KBM-7 (cell line): ENCODE data around the gene METTL2B.
"Not testable (repeated sequence)": the region's sequence is repeated elsewhere in the genome, so short reads cannot be mapped to it uniquely, and the experiment has no call there.

Experiments used
- DNase-seq: peaks from one replicate; pipeline ENCODE4 v3.0.0-alpha.2; 2015
- in situ Hi-C: fragments of 300-500 bp; cut with MboI; formaldehyde crosslinking; loops from 2 replicates; pipeline ENCODE4 v1.14.3; 2020; ENCODE audit warnings: low sequenced_read_pairs, low pct_unique_long_range_greater_than_20kb, mixed read lengths

METTL2B gene

DNA sequence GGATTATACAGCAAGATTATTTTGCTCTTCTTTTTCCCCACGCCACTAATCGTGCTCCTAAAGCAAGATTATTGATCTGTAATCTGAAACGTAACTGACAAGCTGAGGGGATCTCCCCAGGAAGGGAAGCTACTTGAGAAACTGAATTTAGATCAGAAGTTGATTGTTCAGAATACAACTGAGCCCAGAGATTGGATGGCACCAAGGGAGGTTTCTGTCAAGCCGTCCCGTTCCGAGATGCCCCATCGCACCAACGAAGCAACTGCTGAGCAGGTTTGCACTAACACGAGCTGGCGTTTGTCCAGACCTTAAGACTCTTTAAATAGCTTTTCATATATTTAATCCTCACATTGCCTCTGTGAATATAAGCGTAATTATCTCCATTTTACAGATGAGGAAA is 35.1 kb downstream of the METTL2B start:
- DNase-seq, in situ Hi-C loops: not testable (repeated sequence)

DNA sequence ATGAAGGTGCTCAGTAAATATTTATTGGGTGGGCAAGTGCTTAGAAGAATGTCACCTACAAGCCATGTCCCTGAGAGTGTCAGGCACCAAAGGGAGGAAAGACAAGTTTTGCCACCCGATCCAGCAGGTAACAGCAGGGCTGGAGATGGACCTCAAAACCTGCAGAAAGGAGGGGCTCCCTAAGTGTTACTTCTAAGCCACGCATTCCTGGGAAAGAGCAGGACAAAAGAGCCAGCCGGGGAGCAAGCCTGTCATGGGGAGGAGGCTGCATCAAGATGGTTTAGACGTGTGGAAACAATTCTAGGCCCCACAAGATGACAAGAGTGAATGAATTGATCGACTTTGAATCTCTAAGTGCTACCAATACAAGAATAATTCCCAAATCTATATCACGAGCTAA is 38.7 kb downstream of the METTL2B start:
- DNase-seq, in situ Hi-C loops: not testable (repeated sequence)

DNA sequence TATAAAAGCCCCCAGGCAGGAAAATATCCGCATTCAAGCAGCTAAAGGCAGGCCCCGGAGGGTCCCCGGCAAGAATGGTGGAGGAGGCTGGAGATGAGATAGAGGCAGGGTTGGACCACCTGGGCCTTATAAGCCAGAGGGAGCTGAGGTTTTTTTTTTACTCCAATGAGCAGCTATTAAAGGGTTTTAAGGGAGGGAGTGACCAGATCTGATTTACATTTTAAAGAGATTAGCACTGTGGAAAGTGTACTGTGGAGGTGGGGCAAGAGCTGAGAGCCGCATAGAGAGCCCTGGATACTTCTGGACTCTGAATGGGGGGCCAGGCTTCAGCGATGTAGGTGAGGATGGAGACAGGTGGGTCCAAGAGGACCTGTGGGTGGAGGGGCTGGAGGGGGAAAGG is 40.5 kb downstream of the METTL2B start:
- DNase-seq, in situ Hi-C loops: not testable (repeated sequence)

DNA sequence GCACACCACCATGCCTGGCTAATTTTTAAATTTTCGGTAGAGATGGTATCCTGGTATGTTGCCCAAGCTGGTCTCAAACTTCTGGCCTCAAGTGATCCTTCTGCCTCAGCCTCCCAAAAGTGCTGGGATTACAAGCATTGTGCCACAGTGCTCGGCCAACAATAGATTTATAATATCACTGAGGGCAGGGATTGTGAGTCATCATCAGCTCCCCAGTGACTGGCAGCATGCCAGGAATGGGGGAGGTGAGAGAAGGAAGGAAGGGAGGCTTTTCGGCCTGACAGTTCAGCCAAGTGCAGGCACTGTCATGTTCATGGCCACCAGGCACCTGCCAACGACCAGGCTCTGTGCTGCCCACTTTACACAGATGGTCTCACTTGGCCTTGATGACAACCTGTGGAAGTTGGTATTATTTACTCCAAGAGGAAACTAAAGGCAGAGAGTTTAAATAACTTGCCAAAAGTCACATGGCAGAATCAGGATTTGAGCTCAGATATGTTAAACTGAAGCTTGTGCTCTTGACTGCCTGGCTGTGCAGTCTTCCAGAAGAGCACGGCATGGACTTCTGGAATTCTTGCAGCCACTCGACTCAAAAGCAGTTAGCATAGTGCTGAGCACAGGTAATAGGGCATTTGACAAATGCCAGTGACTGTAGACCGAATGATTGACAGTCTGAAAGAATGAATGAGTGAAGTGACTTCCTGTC is 46.8 kb downstream of the METTL2B start:
- in situ Hi-C loops = not testable (repeated sequence)
- peak; percentile 88 for DNase-seq

DNA sequence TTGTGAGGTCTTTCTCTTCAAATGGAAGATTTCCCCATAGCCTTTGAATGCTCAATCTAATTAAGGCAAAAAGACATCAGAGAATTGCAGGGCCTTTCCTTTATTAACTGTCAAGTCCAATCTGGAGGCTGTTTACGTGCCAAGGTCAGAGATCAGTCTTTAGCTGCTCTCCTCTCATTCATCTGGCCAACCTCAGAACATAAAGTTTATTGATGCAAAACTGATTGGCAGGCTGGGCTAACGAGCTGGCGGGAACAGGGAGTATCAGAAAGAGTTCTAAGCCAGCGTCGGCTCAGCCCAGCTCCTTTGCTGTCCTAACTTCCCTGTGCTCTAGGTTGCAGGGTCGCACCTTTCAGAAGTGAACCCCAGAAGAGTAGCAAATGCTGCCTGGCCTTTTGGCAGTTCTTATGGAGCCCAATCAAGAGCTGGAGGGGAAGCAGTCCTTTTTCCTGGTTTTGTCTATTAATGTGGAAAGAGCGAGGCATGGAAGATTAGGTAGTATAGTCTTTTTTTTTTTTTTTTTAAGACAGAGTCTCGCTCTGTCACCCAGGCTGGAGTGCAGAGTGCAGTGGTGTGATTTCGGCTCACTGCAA is 47.5 kb downstream of the METTL2B start:
- in situ Hi-C loops = not testable (repeated sequence)
- peak; percentile 24 for DNase-seq

DNA sequence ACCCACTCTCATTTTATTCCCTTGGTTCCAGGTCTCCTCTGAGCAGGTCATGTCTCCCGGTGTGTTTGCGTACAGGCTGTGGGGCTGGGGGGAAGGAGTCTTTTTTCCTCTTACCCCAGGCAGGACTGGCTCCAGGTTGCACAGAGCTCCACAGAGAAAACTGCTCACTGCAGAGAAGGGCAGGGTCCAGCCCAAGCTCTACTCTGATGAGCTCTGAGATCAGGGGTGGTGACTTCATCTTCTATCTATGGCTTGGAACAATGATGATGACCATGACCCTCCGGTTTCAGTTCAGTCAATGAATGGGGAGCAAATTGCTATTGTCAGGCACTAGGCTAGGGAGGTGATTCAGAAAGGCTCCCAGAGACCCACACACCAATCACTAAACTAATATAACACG is 49.0 kb downstream of the METTL2B start:
- DNase-seq, in situ Hi-C loops: not testable (repeated sequence)

DNA sequence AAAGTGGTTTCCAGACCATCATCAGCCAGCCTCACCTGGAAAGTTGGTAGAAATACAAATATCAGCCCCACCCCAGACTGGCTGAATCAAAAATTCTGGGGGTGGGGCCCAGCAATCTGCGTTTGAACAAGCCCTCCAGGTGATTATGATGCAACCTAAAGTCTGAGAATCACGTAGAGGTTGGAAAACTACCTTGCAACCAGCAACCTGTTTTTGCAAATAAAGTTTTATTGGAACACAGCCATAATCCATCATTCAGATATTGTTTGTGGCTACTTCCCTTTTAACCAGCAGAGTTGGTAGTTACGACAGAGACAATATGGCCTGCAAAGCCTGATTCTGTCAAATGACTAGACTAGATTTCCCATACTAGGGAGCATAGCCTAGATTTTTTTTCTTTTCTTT is 49.5 kb downstream of the METTL2B start:
- in situ Hi-C loops = not testable (repeated sequence)
- peak; percentile 31 for DNase-seq

DNA sequence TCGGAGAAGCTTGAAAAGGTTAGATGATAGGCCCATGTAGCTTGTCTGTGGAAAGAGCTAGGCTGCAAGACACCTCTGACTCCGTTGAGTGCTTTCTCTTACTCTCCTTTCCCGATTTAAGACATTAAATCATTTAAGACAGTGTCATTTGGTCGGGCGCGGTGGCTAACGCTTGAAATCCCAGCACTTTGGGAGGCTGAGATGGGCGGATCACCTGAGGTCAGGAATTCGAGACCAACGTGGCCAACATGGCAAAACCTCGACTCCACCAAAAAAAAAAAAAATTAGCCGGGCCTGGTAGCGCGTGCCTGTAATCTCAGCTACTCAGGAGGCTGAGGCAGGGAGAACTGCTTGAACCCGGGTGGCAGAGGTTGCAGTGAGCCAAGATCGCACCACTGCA is 52.6 kb downstream of the METTL2B start:
- DNase-seq, in situ Hi-C loops: not testable (repeated sequence)

DNA sequence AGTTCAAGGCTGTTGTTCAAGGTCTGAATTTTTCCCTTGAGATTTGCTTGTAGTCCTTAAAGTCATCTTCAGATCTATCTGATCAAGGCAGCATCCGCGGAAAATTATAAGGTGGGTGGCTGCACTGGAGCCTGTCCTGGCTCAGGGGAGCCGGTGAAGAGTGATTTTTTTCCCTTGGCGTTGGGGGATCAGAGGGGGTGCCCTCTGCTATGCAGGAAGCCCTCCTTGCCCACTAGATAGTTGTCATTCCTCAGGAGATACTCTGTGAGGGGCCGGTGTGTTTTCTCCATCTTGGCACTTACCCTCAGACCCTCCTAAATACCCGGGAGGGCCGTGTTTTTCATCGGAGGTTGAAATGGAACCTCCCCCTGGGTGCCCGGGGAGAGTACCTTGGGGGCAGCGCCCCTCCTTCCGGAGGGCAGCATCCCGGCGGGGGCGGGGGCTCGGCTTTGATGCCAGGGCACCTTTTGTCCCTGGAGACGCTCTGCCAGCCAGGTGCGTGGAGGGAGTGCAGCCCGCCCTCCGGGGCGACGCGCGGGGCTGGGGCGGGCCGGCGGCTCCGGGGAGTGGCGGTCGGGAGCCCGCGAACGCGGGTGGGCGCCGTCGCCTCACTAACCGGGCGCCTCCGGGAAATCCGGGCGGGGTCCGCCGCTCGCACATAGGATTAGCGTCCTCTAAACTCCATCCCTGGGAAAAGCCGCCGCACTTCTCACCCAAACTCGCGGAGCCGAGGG is 53.7 kb downstream of the METTL2B start:
- DNase-seq = peak; percentile 15
- in situ Hi-C loops = not testable (repeated sequence)

DNA sequence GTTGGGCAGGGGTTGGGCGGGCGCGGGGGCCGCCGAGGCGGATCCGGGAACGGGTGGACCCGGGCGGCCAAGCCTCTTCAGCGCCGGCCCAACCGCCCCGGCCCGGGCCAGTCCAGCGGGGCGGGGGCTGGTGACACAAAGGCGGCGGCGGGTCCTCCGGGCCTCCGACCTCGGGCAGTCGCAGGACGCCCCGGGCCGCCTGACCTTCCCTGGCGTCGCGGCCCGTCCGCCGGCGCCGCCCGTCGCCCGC is 54.2 kb downstream of the METTL2B start:
- DNase-seq = no peak
- in situ Hi-C loops = no loop called here

DNA sequence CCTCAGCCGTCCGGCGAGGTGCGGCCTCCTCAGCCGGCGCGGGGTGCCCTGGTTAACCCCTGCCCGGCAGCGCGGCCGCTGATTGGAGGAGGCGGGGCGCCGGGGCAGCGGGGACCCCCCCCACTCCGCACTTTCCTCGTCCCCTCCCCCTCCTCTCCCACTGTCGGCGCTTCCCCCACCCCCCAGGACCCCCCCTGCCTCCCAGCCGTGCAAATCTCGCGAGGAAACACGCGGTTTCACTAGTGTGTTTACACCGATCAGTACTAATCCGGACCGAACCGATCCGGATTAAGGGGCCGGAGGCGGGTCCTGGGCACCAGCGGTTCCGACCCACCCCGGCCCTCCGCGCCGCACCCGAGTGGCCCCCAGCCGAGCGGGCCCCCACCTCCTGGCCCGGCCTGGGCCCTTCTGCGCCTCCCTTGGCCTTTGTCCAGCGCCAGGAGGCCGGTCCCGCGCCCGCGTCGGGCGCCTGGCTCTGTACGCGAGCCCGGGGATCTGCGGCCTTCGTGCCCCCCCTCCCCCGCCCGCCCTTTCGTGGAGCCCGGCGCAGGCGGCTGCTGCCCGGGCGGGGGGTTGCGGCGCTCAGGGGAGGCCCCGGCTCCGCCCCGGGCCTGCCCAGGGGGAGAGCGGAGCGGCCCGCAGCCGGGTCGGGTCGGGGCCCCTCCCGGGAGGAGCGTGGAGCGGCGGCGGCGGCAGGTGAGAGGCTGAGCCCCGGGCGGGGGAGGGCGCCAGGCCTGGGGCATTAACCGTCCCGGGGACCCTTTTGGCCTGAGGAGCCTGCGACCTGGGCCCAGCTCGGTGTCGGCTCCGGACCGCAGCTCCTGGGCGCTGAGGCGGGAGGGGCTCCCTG is 54.8 kb downstream of the METTL2B start:
- in situ Hi-C loops = not testable (repeated sequence)
- peak; percentile 69 for DNase-seq

DNA sequence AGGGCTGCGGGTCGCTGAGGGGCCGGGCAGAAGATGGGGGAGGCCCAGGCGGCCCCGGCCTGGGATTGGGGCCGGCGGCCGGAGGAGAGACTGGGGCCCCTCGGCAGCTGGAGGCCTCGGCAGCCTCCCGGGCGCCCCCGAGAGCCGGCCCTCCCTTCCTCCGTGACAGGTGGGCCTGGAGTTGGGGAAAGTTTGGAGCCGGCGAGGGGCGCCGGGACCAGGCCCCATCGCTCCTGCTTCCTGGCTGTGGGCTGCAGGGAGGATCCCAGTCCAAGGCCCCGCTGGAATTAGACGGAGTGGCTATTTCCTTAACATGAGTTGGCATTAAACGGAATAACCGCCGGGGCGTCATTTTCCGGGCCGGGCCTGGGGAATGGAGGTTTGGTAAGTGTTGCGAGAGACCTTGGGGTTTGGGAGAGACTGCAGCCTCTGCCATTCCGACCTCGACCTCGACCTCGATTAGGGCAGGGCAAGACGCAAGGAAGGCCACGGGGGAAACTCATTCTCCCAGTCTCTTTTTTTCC is 55.5 kb downstream of the METTL2B start:
- in situ Hi-C loops = not testable (repeated sequence)
- DNase-seq = peak; percentile 59

DNA sequence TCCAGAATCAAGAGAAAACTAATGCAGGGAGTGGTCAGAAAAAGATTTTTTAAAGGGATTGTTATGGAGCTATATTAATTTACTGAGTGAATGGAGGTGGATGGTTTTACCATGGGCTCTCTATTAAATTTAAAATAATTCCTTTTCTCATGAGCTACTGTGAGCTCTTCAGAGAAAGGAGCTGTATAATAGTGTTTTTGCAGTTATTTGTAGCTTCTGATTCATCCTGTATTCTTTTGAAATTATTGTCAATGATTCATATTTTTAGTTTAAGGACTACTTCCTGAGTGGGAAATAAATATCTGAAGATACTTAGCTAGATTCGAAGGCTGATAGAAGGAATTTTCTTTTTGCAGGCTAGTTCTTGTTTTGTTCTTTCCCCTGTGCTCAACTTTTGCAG is 56.4 kb downstream of the METTL2B start:
- in situ Hi-C loops, DNase-seq: not testable (repeated sequence)

DNA sequence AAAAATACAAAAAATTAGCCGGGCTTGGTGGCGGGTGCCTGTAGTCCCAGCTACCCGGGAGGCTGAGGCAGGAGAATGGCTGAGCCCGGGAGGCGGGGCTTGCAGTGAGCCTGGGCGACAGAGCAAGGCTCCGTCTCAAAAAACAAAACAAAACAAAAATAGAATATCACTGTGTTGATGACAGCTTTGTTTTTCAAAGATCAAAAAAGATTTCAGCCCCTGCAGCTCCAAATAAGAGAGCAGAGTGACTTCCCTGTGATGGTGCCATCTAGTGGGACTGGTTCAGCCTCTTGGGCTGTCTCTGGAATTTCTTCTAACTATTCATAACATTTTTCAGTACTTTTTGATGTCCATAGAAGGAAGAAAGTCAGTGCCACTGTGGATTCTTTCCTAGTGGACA is 60.9 kb downstream of the METTL2B start:
- in situ Hi-C loops = not testable (repeated sequence)
- DNase-seq = peak; percentile 35

DNA sequence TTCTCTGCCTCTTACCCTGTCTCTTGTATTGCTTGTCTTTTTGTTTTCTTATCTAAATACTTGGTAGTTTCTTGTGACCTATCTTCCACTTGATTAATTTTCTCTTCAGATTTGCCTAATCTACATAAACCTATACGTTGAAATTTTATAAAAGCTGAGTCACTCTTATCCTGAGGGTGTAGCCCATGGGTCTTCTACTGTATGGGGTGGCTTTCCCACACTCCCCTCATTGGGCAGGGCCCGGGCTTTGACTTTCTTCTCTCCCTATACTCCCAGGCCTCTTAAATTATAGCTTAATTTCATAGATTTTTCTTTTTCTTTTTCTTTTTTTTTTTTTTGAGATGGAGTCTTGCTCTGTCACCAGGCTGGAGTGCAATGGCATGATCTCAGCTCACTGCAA is 66.0 kb downstream of the METTL2B start:
- DNase-seq, in situ Hi-C loops: not testable (repeated sequence)

DNA sequence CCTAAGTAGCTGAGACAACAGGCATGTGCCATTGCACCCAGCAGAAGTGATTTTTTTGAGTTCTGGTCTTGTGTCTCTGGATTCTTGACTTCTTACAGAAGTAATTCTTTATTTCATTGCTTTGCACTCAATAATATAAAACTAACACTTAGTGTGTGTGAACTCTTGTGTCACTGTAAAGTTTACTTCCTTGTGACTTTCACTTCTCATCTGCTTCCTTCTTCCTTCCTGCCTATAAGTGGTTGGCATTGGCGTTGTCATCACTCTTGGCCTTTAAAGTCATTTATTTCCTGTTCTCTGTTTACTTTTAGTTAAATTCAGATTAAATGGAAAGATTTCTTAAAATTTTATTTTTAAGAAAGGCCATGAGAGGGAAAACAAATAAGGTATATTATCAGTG is 66.8 kb downstream of the METTL2B start:
- DNase-seq, in situ Hi-C loops: not testable (repeated sequence)

DNA sequence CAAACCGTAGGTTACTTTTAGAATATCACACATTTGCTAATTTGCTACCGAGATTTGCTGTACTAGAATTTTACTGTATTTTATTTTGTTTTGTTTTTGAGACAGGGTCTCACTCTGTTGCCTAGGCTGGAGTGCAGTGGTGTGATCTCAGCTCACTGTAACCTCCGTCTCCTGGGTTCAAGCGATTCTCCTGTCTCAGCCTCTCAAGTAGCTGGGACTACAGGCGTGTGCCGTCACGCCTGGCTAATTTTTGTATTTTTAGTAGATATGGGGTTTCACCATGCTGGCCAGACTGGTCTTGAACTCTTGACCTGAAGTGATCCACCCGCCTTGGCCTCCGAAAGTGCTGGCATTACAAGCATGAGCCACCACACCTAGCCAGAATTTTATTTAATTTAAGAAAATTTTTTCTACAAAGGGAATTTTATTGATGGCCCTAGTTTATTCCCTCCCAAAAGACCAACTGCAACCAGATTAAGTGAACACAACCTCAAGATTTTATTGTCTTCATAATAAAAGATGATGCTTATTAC is 69.8 kb downstream of the METTL2B start:
- in situ Hi-C loops, DNase-seq: not testable (repeated sequence)

DNA sequence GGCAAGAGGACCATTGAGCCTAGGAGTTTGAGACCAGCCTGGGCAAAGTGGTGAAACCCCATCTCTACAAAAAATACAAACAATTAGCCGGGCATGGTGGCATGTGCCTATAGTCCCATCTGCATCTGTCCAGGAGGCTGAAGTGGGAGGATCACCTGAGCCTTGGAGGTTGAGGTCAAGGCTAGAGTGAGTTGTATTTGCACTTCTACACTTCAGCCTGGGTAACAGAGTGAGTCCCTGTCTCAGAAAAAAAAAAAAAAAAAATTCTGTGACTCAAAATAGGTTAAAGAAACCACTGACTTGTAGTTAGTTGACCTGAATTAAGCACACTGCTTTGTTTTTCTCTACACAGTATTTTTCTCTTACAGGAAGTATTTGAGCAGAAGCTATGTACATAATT is 74.4 kb downstream of the METTL2B start:
- no peak for DNase-seq
- in situ Hi-C loops = no loop called here

DNA sequence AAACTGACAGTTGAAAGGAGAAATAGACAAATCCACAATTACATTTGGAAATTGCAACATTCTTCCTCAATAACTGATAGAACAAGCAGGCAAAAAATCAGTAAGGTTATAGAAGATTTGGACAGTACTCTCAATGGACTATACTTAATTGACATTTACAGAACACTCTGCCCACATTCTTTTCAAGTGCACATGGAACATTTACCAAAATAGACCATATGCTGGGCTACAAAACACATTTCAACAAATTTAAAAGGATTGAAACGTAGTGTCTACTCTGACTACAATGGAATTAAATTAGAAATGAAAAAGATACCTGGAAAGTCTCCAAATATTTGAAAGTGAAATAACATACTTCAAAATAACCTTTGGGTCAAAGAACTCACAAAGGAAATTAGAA is 77.8 kb downstream of the METTL2B start:
- in situ Hi-C loops, DNase-seq: not testable (repeated sequence)
